HG02884 (cell line): ENCODE data around the gene DNM3.
A peak's percentile ranks its signal among the peaks of the same experiment; 100 is the strongest.

Source experiments
- ATAC-seq: cut with Tn5 transposase; IDR thresholded peaks from one replicate; pipeline ENCODE4 v1.9.1; 2021; ENCODE audit warnings: mild to moderate bottlenecking, moderate library complexity; ENCODE audit not compliant: unreplicated experiment

The DNM3 gene

DNA sequence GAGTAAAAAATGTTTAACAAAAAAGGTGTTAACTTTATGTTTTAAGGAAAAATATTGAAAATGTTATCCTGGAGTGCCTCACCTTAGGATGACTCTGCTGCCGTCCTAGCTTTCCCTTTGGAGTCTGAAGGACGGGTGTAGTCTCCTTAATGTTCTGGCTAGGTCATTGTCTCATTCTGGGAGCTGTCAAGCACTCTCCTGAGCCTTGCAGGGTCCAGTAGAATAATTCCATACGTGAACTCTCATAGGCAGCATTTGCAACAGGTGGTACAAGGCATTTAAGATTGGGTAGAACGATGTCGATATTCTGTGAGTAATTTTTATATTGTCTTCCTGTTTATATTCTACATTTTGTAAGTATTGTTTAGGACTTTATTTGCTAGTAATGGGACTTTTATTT lies 295.6 kb downstream of the DNM3 start:
- no peak for ATAC-seq

DNA sequence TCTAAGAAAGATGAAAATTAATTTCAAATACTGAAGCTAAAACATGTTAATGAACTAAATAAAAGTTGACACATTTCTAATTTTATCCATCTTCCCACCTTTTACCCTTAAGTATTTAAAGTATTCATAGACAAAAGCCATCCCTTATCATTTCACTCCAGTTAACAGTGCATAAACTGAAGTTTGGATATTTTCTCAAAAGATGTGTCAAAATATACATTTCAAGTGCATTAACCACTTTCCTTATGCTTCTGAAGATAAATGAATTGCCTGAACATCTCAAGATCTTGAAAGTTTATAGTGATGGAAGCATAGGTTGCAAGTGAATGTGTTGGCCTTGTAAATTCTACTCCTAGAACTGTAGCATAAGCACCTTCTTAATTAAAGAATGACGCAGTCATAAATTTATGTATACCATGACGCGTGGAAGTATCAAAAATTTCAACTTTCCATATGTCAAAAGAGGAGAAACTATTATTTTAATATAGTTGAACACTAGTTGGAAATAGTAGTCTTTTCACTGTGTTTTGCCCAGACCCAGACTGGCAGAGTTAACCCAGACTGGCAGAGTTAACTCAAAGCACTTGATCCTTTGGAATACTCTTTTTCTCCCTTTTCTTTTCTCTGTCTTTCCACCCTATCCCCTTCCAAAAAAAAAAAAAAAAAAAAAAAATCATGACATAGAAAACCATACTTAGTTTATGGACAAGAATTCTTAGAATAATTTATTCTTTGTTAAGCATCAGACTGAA lies 296.6 kb downstream of the DNM3 start:
- ATAC-seq, result no peak

DNA sequence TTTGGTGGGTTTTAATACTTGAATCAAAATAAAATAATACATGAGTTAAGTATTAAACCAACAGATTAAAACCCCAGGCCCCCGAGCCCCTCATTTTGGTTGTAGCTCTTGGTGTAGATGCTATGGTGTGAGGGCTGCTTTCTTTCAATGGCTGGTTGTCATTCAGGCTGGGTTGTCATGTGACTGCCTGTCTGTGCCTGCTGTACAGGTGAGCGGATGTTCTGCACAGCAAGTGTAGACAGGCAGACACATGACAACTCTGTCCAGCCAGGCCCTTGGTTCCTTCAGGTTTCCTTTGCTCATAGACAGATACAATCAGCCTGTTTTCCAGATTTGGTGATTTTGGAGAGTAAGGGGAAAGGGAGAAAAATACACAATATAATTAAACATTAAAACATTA lies 297.3 kb downstream of the DNM3 start:
- ATAC-seq, result no peak

DNA sequence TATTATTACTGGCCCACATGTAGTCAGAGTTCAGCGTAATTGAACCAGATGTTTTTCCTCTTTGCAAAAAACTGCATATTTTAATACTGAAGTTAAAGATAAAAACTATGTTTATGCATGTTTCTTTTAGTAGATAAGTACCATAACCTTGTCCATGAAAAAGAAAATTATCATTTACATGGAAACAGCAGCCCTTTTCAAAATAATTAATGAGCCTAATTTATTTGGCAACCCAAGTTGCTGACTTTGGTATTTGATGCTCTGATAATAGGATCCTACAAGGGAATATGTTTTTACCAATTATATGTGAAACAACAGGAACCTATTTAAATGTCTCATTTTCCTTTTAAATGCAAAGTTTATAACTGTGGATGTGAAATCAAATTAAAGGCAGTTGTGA lies 297.9 kb downstream of the DNM3 start:
- ATAC-seq, result no peak

DNA sequence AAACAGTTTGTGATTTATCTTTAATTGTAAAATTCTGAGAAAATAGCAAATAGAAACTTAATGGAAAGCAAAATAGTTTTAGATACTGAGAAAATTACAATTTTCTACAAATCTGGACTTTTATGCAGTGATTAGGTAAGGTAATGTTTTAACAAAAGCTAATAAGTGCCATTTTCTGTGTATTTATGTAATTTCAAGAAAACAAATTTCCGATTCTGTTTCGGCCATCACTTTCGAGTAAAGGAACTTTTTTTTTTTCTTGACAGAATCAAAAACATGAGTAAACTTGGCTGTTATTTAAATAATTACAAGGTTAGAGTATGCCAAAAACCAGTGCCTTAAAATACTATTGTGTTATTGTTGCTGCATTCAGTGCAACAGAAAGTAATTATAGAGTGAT lies 298.8 kb downstream of the DNM3 start:
- ATAC-seq, result no peak

DNA sequence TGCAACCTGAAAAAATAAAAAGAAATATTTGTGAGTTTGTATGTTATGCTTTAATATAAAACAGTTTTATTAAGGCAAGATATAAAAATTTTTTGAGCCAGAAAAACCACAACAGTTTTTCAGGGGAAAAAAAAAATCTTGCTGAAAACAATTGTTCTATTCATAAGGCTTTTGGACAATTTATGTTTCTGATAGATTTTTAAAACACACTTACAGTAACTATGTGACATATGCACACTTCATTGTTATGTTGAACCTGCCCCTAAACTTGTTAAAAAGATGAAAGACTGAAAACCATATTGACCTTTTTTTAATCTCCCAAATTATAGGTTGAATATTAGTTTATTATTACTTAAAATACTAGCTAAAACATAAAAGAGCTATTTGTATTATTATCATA lies 299.3 kb downstream of the DNM3 start:
- no peak for ATAC-seq

DNA sequence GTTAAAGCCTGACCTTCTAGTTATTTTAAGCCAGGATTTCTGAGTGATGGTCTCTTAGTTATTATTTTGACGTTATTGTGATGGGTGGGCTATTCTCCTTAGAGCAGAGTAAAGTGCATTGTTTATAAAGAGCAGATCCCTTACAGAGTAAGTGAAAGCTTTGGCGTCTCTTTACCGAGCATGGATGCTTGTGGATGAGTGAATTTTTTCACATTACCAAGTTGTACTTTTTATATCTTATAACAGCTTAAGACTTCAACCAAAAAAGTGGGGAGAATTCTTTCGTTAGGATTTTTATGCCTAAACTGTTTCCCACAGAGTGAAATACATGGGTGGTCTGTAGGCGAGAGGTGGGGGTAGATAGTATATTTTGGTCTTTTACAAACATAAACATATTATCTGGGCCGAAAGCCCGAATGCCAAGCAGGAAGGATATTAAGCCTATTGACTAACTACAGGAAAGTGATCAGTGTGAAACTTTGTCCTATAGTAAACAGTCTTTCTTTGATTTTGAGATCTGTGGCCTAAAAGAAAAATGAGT lies 300.1 kb downstream of the DNM3 start:
- no peak for ATAC-seq

DNA sequence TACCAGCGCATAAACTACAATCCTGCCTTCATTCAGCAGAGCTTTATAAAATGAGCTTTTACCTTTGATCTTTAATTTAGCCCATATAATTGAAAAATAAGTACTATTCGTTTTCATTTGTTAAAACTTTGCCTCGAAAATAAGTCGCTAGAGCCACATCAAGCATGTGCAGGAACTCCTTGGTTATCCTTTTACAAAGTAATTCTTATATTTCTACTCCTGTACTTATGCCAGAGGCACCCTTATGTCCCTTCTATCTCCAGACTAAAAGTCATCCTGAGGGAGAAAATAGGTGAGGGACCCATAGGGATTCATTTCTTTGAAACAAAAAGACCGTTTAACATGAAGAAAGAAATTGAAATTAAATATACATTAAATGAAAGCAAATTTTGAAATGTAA lies 301.0 kb downstream of the DNM3 start:
- no peak for ATAC-seq

DNA sequence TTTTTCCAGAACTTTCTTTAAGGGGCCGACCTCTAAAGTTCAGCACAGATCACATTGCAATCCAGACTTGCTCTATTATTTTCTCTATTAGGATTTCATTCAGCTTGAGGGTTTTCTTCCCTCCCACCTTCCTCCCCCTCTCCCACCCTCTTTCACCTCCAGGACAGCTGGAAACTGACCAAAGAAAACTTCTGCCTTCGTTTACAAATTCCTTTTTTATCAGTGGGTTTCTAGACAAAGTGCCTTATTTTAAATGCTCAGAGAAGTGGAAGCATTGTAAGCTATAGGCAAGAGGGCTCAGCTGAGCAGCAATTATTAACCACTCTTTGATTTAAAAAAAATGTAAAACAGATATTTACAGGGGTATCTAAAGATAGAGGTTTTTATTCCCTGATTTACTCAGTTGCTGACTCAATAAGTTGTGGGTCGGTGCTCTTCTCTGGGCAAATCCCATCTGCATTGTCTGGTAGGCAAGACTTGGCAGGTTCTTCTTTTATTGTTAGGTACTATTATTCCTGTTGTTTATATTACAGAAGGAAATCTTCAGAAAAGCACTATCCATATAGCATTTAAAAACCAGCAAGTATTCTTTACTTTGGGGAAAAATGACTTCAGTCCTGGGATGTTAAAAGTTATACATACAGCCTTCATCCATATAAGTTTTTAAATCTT lies 302.2 kb downstream of the DNM3 start:
- ATAC-seq, result no peak

DNA sequence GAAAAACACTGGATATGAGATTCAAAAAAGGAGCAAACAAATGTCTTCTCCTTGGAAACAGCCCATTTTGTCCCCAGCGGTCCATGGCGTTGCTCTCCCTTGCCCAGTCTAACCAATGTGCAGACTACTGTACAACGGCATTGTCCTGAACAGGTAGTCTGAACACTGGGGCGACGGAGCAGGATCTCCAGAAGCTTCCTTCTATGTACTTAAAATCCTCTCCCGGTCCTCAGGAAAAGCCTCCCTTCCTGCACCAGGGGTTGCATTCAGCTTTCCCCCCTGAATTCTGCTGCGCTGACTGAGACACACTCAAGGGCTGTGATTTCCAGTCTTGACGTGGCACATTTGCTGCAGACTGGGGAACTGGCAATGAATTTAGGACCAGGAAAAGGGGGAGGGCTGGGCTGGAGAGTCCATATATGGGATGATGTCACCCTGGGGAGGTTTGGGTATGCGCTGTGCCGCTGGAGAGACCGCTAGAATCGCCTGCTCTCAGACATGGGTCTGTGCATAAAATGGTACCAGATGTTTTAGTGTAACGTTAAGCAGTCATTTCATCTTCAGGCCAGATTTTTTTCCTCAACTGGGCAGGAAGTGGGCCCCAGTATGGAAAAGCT lies 303.3 kb downstream of the DNM3 start:
- no peak for ATAC-seq

DNA sequence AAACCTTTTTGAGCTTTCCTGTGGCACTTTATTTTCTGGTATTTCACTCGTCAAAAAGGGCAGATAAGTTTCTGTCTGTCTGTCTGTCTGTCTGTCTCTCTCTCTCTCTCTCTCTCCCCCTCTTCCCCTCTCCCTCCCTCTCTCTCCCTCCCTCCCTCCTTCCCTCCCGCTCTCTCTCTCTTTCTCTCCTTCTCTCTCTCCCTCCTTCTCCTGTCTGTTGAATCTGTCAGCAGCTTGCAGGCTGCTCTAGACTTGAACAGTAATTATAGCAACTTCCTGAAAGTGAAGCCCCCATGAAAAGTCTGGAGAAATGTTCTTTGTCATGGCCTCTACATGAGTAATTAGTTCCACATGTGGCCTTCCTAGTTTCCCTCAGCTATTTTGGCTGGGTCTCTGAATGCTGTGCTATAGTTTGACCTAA lies 303.9 kb downstream of the DNM3 start:
- ATAC-seq, result no peak

DNA sequence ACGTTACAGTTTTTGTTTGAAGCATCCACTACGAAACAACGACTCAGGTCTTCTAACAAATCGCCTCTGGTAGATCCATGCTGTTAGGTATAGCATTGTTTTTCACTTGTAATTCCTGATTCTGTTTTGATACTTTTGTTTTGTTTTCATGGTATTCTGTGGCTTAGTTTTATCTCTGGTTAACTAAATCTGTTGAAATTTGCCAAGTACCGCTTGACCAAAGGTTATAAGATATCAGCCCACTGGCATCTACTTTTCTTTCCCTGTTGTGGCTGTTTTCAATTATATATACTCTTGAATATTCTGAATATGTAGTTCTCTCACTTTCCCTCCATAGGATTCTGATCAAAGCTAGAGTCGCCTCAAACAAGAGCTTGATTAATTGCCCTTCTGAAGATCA lies 304.4 kb downstream of the DNM3 start:
- ATAC-seq, result no peak

DNA sequence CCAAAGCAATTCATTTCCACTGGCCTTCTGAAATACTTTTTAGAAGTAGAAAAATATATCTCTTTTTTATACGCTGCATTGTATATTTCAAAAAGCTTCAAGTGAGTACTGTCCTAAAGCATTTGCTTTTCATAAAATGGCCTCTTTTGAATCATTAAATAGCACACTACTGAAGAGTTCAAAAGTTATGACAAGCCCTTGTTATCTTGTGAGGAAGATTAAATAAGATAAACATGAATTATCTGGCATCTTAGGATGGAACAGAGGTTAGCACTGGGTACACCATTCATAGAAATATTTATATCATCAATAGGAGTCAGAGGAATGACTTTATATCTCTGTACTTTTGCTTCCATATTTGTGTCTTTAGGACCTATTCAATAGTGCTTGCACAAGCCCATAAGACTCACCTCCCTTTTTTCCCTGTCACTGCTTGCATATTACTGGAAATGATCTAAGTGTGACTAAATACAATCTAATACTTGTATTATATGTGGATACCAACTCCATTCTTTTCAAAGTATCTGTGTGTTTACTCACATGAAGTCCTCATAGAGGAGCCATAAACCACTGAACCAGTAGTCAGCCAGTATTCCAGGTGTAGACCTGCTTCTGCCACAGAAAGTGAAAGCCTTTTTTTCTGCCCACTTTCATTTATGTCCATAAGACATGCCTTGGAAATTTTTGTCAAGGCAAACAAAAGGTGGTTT lies 305.0 kb downstream of the DNM3 start:
- ATAC-seq, result no peak

DNA sequence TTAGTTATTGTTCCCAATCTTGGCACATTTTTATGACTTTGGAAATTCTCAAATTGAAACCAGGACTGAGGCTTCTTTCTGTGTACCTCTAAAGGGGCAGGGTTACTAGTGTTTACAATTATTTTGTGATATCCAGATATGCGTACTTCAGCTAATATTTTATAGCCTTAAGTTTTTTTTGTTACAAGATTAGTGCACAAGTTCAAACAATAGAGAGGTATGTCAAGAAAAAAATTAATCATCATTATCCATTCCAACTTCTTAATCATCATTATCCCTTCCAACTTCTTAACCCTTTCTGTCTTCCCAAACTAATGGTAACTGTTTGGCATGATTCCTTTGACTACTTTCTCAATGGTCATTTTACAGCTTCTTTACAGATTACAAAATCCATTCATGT lies 306.2 kb downstream of the DNM3 start:
- no peak for ATAC-seq

DNA sequence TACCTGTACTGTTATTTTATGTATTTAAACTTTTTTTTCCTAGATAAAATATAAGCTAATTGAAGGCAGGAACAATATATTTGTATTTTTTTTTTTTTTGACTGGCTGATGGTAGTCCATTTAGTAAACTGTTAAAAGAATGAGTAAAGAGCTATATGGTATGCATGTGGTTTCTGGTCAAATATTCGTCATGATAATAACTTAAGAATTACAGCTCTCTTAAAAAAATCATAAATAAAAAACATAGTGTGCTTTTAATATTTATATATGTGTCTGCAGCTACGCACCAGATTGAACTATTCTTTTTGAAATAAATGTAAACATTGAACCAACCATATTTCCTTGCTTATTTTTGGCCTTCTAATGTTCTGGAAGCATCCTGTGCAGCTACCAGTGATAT lies 306.9 kb downstream of the DNM3 start:
- no peak for ATAC-seq

DNA sequence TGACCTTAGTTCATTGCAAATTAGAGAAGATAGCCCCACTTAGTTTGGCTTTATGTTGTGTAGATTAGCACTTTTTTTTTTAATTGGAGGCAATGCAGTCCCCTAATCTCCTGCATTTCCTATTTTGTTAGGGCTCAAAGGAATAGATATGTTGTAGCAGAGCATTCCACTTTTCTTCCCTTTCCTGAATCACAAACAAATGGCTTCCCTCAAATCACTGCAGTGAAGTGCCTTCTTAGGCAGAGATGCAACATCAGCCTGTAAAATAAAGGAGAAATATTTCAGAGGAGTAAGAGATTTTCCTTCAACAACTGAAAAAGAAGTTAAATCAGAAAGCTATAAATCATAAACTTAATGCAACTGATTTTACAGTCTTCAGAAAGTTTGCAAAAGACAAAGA lies 307.4 kb downstream of the DNM3 start:
- ATAC-seq, result no peak

DNA sequence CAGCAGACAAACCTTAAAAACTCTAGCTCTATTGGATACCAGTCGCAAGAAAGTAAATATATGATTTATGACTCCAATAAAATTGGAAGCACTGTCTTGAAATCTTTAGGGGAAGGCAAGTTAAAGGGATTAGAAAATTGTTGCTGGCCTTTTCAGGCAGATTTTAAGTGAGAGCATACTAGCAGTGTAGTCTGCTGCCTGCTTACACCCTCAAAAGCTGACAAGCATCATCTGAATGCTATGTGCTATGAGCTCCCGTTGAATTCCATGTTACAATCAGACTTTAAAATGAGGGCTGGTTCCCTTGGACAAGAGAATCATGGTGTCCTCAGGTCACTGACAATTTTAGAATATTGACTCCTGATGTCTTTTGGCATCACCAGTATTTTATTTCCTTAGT lies 308.0 kb downstream of the DNM3 start:
- ATAC-seq, result no peak

DNA sequence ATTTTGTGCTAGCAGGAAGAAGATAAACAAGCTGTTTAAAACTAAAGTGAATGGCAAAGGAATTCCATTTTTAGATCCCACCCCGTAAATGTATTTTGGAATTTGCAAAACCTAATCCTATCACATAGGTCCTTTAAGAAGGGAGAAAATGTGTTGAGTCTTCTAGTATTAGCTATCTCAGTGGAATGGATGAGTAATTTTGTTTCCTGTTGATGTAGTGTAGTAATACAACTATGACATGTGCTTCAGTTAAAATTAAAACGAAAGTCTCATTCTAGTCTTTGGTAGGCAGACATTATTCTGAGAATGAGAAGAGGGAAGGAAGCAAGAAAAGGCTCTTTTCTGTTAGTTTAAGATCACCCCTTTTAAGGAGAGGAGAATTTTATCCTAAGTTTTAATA lies 313.3 kb downstream of the DNM3 start:
- ATAC-seq, result peak; percentile 88

DNA sequence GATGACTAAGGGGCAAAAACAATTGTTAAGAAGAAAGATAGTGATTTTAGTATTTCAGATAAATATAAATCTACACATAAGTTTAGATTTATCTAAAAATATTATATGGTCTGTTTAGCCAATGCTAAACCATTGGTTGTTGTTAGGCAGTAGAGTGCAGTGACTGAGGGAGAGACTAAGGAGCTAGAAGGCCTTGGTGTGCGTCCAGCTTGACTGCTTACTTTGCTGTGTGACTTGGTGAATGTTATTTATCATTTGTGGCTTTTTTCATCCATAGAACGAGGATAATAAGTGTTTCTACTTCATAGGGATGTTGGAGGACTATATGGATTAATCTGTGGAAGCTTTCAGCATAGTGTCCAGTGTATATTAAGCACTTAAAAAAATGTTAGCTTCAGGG lies 314.5 kb downstream of the DNM3 start:
- no peak for ATAC-seq

DNA sequence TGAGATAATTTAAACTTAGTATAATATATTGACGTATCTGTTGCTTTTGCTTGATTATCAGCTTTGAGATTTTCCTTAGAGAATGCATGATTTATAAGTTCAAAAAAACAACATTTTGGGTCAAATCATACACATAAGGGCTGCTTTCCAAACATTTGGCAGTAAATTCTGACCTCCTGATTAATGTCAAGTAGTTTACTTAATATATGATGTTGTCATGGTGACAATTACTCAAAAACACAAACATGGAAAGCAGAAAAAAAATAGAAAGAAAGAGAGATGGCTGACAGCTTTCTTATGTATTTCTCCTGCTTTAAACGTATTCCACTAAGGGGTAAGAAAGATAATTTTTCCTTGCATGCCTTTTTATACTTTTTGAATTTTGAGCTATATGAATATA lies 320.9 kb downstream of the DNM3 start:
- no peak for ATAC-seq

DNA sequence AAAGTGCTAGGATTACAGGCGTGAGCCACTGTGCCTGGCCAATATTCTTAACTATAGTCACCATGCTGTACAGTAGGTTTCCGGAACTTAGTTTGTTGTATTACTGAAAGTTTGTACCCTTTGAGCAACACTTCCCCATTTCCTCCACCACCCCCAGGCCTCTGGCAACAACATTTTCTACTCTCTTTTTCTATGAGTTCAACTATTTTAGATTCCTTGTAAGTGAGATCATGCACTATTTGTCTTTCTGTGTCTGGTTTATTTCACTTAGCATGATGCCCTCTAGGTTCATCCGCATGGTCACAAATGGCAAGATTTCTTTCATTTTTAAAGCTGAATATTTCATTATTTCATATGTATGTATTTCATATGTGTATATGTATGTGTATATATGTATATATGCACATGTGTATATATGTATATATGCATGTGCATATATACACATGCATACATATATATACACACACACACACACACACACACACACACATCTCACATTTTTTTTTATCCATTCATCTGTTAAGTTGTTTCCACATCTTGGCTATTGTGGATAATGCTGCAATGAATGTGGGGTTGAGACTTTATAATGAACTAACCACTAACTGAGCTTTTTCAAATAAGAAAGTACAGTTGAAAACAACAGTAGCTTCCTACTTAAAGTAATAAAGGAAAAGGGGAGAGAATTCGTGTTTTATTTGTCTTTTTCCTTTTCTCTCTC lies 322.4 kb downstream of the DNM3 start:
- no peak for ATAC-seq
